Keratinocyte (primary cell): ENCODE data around the gene RSBN1.

ENCODE experiments used
- CTCF ChIP-seq, 3 experiments: IDR thresholded peaks in 1 of 3; conservative IDR thresholded peaks in 1 of 3; optimal IDR thresholded peaks in 1 of 3; 2 replicates in 2 of 3; 3 replicates in 1 of 3; pipeline versions ENCODE3 to v1.5.1; 2011; ENCODE audit warnings: low read length in 3 of 3, mild to moderate bottlenecking in 3 of 3, moderate library complexity in 2 of 3, control low read depth in 1 of 3, inconsistent platforms in 1 of 3; ENCODE audit not compliant: insufficient read depth in 2 of 3; ENCODE audit errors: extremely low read depth in 1 of 3
- EZH2 ChIP-seq: IDR thresholded peaks from one replicate; pipeline ENCODE4 v1.6.1; 2012; ENCODE audit warnings: inconsistent platforms, mild to moderate bottlenecking, low read length, moderate library complexity

GRCh38 chr1:113786069-113786468, 26.2 kb downstream of the RSBN1 start:
- TF ChIP-seq CTCF (optimal IDR thresholded peaks at IDR 0.05 in 1 of 3, IDR thresholded peaks at IDR 0.05 in 1 of 3, conservative IDR thresholded peaks at IDR 0.05 in 1 of 3; ENCODE audit: extremely low read depth in 1 of 3, insufficient read depth in 2 of 3, low read length in 3 of 3) (no peak), EZH2 (no peak)
